GM18526 (cell line): Measurements from ENCODE around the gene MBD5.

ENCODE experiments used
- POLR2A ChIP-seq: IDR thresholded peaks from 3 replicates; pipeline ENCODE4 v1.6.1; 2011; ENCODE audit not compliant: insufficient read length; ENCODE audit errors: extremely low read depth

The MBD5 gene

GRCh38 chr2:148358375-148358774, 337.5 kb downstream of the MBD5 start:
- TF ChIP-seq POLR2A, result no peak

GRCh38 chr2:148360662-148361061, 339.8 kb downstream of the MBD5 start:
- no peak for TF ChIP-seq POLR2A

GRCh38 chr2:148362144-148362796, 341.4 kb downstream of the MBD5 start:
- no peak for TF ChIP-seq POLR2A

GRCh38 chr2:148375214-148375613, 354.3 kb downstream of the MBD5 start:
- TF ChIP-seq POLR2A, result no peak

GRCh38 chr2:148391324-148391723, 370.4 kb downstream of the MBD5 start:
- TF ChIP-seq POLR2A, result no peak

- TF ChIP-seq POLR2A, result no peak
These were observed 381.9 kb downstream of the MBD5 start for GRCh38 chr2:148402786-148403185.

GRCh38 chr2:148410899-148411298, 390.0 kb downstream of the MBD5 start:
- TF ChIP-seq POLR2A, result no peak

GRCh38 chr2:148416248-148416647, 395.4 kb downstream of the MBD5 start:
- no peak for TF ChIP-seq POLR2A

- no peak for TF ChIP-seq POLR2A
These were observed 409.2 kb downstream of the MBD5 start for GRCh38 chr2:148430101-148430500.

GRCh38 chr2:148447877-148448276, 427.0 kb downstream of the MBD5 start:
- TF ChIP-seq POLR2A, result no peak

- TF ChIP-seq POLR2A, result no peak
These were observed 429.6 kb downstream of the MBD5 start for GRCh38 chr2:148450531-148450930.

- no peak for TF ChIP-seq POLR2A
These were observed 430.2 kb downstream of the MBD5 start for GRCh38 chr2:148451046-148451445.

GRCh38 chr2:148455791-148456190, 434.9 kb downstream of the MBD5 start:
- TF ChIP-seq POLR2A, result no peak

GRCh38 chr2:148458171-148458570, 437.3 kb downstream of the MBD5 start:
- TF ChIP-seq POLR2A, result no peak

- TF ChIP-seq POLR2A, result no peak
These were observed 438.5 kb downstream of the MBD5 start for GRCh38 chr2:148459377-148459778.

- no peak for TF ChIP-seq POLR2A
These were observed 441.0 kb downstream of the MBD5 start for GRCh38 chr2:148461876-148462275.

GRCh38 chr2:148475626-148476025, 454.7 kb downstream of the MBD5 start:
- no peak for TF ChIP-seq POLR2A
